ENCODE results near the gene SORCS3.
A peak's percentile ranks its signal among the peaks of the same experiment; 100 is the strongest.

SORCS3 gene

DNA sequence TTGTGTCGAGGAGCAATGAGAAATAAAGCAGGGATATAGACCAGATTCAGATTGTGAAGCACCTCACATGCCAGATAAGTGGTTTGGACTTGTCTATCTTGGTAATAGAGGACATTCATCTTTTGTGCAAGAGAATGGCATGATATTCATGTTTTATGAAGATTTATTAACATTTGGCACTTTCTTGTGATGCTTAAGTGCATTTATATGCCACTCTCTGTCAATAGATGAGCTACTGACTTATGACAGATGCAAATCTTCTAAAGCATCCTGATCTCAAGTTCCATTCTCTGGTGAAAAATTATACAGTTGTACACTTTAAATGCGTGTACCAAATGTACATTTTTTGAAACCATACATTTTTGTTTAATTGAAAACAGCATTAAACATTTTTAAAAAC lies 415.3 kb downstream of the SORCS3 start:
- TF ChIP-seq, protein P1, sequence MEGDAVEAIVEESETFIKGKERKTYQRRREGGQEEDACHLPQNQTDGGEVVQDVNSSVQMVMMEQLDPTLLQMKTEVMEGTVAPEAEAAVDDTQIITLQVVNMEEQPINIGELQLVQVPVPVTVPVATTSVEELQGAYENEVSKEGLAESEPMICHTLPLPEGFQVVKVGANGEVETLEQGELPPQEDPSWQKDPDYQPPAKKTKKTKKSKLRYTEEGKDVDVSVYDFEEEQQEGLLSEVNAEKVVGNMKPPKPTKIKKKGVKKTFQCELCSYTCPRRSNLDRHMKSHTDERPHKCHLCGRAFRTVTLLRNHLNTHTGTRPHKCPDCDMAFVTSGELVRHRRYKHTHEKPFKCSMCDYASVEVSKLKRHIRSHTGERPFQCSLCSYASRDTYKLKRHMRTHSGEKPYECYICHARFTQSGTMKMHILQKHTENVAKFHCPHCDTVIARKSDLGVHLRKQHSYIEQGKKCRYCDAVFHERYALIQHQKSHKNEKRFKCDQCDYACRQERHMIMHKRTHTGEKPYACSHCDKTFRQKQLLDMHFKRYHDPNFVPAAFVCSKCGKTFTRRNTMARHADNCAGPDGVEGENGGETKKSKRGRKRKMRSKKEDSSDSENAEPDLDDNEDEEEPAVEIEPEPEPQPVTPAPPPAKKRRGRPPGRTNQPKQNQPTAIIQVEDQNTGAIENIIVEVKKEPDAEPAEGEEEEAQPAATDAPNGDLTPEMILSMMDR (IDR thresholded peaks at IDR 0.05; ENCODE audit: low read depth, low read length, missing control alignments): no peak
- no peak for DNase-seq (ENCODE audit: low read depth)
- no peak overlapping the region for H3K4me3 ChIP-seq (ENCODE audit: low read depth, low read length)

DNA sequence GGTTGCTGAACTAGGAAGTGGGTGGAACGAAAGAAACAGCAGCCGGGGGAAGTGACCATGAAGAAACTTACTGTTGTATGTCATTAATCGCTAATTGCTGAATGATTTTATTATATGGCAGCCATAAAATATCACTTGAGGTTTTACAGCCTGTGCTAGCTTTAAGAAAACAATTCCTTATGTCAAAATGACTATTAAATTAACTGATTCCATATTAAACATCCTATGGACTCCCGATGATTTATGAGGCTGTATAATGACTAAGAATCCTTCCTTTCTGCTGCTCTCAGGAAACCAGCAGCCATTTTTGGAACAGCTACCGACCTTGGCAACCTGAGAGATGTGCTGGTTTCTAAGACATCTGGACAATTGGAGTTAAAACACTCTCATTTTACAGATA lies 421.9 kb downstream of the SORCS3 start:
- H3K4me3 ChIP-seq (ENCODE audit: low read depth, low read length): no peak overlapping the region
- TF ChIP-seq, protein P1 (IDR thresholded peaks at IDR 0.05; ENCODE audit: low read depth, low read length, missing control alignments): no peak
- DNase-seq (ENCODE audit: low read depth): no peak

- TF ChIP-seq, protein P1 (IDR thresholded peaks at IDR 0.05; ENCODE audit: low read depth, low read length, missing control alignments): peak; percentile 70
- H3K4me3 ChIP-seq (ENCODE audit: low read depth, low read length): no peak overlapping the region
- DNase-seq (ENCODE audit: low read depth): peak; percentile 4
Measured at GRCh38 chr10:105063796-105064195, 422.7 kb downstream of the SORCS3 start.

GRCh38 chr10:105068497-105068896 lies 427.4 kb downstream of the SORCS3 start:
- no peak overlapping the region for H3K4me3 ChIP-seq (ENCODE audit: low read depth, low read length)
- DNase-seq (ENCODE audit: low read depth): no peak
- TF ChIP-seq, protein P1 (IDR thresholded peaks at IDR 0.05; ENCODE audit: low read depth, low read length, missing control alignments): no peak

DNA sequence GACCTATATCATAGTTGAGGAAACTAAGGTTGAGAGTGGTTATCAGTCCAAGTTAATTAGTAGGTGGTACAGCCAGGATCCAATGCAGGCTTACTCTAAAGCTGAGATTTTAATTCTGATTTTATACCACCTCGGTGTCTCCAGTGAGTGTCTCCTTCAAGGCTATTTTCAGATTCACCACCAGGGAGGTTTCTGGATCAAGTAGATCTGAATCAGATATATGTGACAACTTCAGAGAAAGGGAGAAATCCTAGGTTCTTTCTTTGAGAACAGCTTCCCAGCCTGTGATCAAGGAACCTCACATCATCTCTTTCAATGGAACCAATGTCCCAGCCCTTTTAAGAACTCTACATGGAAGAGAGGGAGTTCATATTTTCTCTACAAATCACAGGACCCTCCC lies 429.2 kb downstream of the SORCS3 start:
- no peak for DNase-seq (ENCODE audit: low read depth)
- no peak overlapping the region for H3K4me3 ChIP-seq (ENCODE audit: low read depth, low read length)
- TF ChIP-seq, protein P1 (IDR thresholded peaks at IDR 0.05; ENCODE audit: low read depth, low read length, missing control alignments): no peak

DNA sequence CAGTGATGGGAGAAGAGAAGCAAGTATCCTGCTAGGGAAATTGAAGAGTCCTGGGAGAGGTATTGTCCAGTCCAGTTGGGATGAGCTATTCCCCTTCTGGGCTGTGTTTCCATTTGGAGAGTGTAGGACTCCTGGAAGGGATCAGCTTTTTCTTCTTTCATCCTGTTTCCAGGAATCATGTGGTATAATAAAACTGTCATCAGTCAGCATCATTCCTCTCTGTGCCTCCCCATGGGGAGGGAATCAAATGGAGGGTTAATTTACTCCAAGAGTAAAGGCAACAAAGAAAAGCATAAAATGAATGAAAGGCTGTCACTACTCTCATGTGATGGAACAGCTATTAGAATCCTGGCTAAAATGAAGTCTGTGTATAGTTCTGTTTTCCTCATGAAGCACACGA lies 429.9 kb downstream of the SORCS3 start:
- TF ChIP-seq, protein P1 (IDR thresholded peaks at IDR 0.05; ENCODE audit: low read depth, low read length, missing control alignments): no peak
- no peak for DNase-seq (ENCODE audit: low read depth)
- H3K4me3 ChIP-seq (ENCODE audit: low read depth, low read length): no peak overlapping the region

DNA sequence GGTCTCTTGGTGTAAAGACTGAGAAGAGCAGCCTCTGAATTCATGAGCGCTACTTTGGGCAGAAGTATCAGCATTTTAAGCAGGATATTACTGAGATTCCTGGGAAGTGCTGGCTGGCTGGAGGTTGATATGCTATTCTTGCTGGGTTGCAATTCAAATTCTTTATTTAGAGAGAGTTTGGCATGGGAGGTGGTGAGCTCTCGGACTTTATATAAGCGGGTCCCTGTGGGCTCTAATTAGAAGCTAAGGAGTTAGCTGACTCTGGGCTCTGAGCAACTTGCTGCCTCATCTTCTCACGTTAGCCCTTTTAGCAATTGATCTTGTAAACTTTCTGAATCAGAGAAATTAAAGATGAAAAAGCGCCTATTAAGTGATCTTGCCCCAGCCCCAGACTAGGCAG lies 430.9 kb downstream of the SORCS3 start:
- TF ChIP-seq, protein P1 (IDR thresholded peaks at IDR 0.05; ENCODE audit: low read depth, low read length, missing control alignments): no peak
- H3K4me3 ChIP-seq (ENCODE audit: low read depth, low read length): no peak overlapping the region
- DNase-seq (ENCODE audit: low read depth): no peak

All from GM12864 (cell line).